K562 (cell line): ENCODE measurements around the gene PRKCQ. TPM values are rescaled to one million over a fixed set of nuclear protein-coding genes. Genes with fewer than 3 reads are reported as not detected.
A peak's percentile ranks its signal among the peaks of the same experiment; 100 is the strongest.

ENCODE experiments used
- ASH1L ChIP-seq: fragments of 450-650 bp; IDR thresholded peaks from 2 replicates; pipeline ENCODE4 v1.6.1; 2018; ENCODE audit warnings: borderline replicate concordance, mild to moderate bottlenecking, low read depth; ENCODE audit not compliant: partially characterized antibody
- CREM ChIP-seq: IDR thresholded peaks from 2 replicates; pipeline ENCODE4 v1.6.1; 2014; ENCODE audit warnings: antibody characterized with exemption, low read depth
- FOXK2 ChIP-seq, 2 experiments: fragments of 450-650 bp; IDR thresholded peaks in 1 of 2; conservative IDR thresholded peaks in 1 of 2; 2 replicates each; pipeline ENCODE4 v1.6.1; 2016; ENCODE audit warnings: low read depth in 2 of 2, mild to moderate bottlenecking in 1 of 2
- GABPB2 ChIP-seq: fragments of 250-450 bp; sonication (Bioruptor Pico); conservative IDR thresholded peaks from 2 replicates; pipeline ENCODE4 v1.5.1; 2021; ENCODE audit warnings: mild to moderate bottlenecking
- HMGN3 ChIP-seq: IDR thresholded peaks from 2 replicates; pipeline ENCODE4 v1.6.1; 2011; ENCODE audit warnings: borderline replicate concordance, low read depth, mild to moderate bottlenecking, mixed read lengths, low read length; ENCODE audit not compliant: insufficient read length; ENCODE audit errors: extremely low read depth
- KHSRP ChIP-seq: fragments of 450-650 bp; IDR thresholded peaks from 2 replicates; pipeline ENCODE4 v1.6.1; 2017
- PRMT5 ChIP-seq: sonication (generic); formaldehyde crosslinking; IDR thresholded peaks from 2 replicates; pipeline ENCODE4 v1.5.0; 2020; ENCODE audit warnings: missing genetic modification reagents
- SAP30 ChIP-seq: fragments of 200-600 bp; sonication (generic); IDR thresholded peaks from 2 replicates; pipeline ENCODE4 v1.6.1; 2012; ENCODE audit warnings: borderline replicate concordance, low read depth, mild to moderate bottlenecking, moderate library complexity, low read length, control low read depth, inconsistent platforms; ENCODE audit not compliant: insufficient read depth, poor library complexity, severe bottlenecking
- SMAD3 ChIP-seq: fragments of 450-650 bp; formaldehyde crosslinking; conservative IDR thresholded peaks from 2 replicates; pipeline ENCODE4 v1.4.0; 2020; ENCODE audit warnings: mild to moderate bottlenecking
- SOX6 ChIP-seq: fragments of 450-650 bp; IDR thresholded peaks from 2 replicates; pipeline ENCODE4 v1.6.1; 2014; ENCODE audit warnings: mild to moderate bottlenecking
- SP1 ChIP-seq: sonication (generic); formaldehyde crosslinking; IDR thresholded peaks from 2 replicates; pipeline ENCODE4 v1.8.1; 2022; ENCODE audit warnings: mild to moderate bottlenecking, missing genetic modification reagents
- SRSF7 ChIP-seq: fragments of 200-400 bp; formaldehyde crosslinking; optimal IDR thresholded peaks from 2 replicates; pipeline ENCODE3; 2017; ENCODE audit warnings: mild to moderate bottlenecking, low read depth, low read length
- ZBED1 ChIP-seq: IDR thresholded peaks from 2 replicates; pipeline ENCODE4 v1.6.1; 2014
- ZBTB2 ChIP-seq: fragments of 450-650 bp; IDR thresholded peaks from 2 replicates; pipeline ENCODE4 v1.6.1; 2016; ENCODE audit warnings: antibody characterized with exemption
- ZNF224 ChIP-seq: sonication (generic); formaldehyde crosslinking; IDR thresholded peaks from 2 replicates; pipeline ENCODE4 v1.8.0; 2022; ENCODE audit warnings: mild to moderate bottlenecking, missing genetic modification reagents
- ZNF561 ChIP-seq: fragments of 450-650 bp; formaldehyde crosslinking; conservative IDR thresholded peaks from 2 replicates; pipeline ENCODE4 v1.4.0; 2020; ENCODE audit warnings: mild to moderate bottlenecking, moderate library complexity
- ZNF696 ChIP-seq: fragments of 250-450 bp; sonication (Bioruptor Pico); conservative IDR thresholded peaks from 2 replicates; pipeline ENCODE4 v1.4.0; 2020; ENCODE audit warnings: mild to moderate bottlenecking, moderate library complexity
- ZNF77 ChIP-seq: fragments of 250-450 bp; sonication (Bioruptor Pico); IDR thresholded peaks from 2 replicates; pipeline ENCODE4 v1.5.0; 2020
- polyA plus RNA-seq, 8 experiments: library from polyadenylated mRNA; depleted of rRNA in 4 of 8; stranded (reverse) in 5 of 8; unstranded in 3 of 8; fragments of >200 nt; fragmentation: Nextera tagmentation in 2 of 8; fragmentation: Illumina TruSeq in 1 of 8; extraction: Ambion mirVana in 2 of 8; extraction: Trizol in 1 of 8; gene quantifications; 2 replicates each; pipeline versions ENCODE4 v1.2.1 to v1.2.3, GENCODE V29; 2011 to 2014; ENCODE audit warnings: inconsistent platforms in 1 of 8, missing spikeins in 1 of 8
- total RNA-seq, 7 experiments: library from RNA; depleted of rRNA in 6 of 7; stranded (reverse); fragments of >200 nt in 6 of 7; fragmentation: Illumina TruSeq in 2 of 7; extraction: Trizol in 2 of 7; gene quantifications; 2 replicates each; pipeline versions ENCODE4 v1.2.1 to v1.2.3, GENCODE V29; 2011 to 2021; ENCODE audit warnings: low replicate concordance in 1 of 7
- TF ChIP-seq, protein P1 (sequence below): fragments of 250-450 bp; sonication (Bioruptor Pico); IDR thresholded peaks from 2 replicates; pipeline ENCODE4 v1.4.0; 2020; ENCODE audit warnings: mild to moderate bottlenecking, moderate library complexity
- TF ChIP-seq, protein P2 (sequence below): sonication (generic); formaldehyde crosslinking; IDR thresholded peaks from 2 replicates; pipeline ENCODE4 v1.8.0; 2023; ENCODE audit warnings: missing genetic modification reagents, mild to moderate bottlenecking, borderline replicate concordance

The PRKCQ gene
- total and polyA plus RNA-seq, 9 of the 15 experiments (the other 6 are each of a cell fraction or from before 2014, with no cell fraction given) = 4.4 to 23.3 (median 14.6) TPM

DNA sequence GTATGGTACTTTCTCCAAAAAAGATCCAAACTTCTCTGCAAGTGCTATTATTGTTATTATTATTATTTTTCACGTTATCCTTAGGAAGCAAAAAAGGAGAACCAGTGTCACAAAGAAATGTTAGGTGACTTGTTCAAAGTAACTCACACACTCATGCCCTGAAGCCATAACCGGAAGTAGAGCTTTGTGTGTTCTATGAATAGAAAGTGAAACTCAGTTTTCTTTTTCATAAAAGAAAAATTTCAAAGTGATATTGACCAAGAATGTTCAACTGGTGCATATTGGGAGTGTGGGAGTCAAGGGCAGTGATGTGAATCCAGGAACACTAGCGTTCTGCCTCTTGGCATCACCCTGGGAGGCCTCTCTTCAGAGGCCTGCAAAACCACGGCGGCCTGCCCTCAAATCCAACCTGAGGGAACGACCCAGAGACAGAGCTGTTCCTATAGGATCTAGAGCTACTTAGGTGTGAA is 106.1 kb downstream of the PRKCQ start (continued):
- TF ChIP-seq ASH1L = no peak
- no peak for TF ChIP-seq GABPB2
- 0 out of 2 replicates have a peak, but pooled peaks have one; percentile 53 for TF ChIP-seq ZNF561 (CRISPR knock-in tag)
- TF ChIP-seq SAP30 = no peak
- TF ChIP-seq SMAD3 = peak; percentile 51; the same call in 1 of the 2 replicates
- TF ChIP-seq, protein P1, sequence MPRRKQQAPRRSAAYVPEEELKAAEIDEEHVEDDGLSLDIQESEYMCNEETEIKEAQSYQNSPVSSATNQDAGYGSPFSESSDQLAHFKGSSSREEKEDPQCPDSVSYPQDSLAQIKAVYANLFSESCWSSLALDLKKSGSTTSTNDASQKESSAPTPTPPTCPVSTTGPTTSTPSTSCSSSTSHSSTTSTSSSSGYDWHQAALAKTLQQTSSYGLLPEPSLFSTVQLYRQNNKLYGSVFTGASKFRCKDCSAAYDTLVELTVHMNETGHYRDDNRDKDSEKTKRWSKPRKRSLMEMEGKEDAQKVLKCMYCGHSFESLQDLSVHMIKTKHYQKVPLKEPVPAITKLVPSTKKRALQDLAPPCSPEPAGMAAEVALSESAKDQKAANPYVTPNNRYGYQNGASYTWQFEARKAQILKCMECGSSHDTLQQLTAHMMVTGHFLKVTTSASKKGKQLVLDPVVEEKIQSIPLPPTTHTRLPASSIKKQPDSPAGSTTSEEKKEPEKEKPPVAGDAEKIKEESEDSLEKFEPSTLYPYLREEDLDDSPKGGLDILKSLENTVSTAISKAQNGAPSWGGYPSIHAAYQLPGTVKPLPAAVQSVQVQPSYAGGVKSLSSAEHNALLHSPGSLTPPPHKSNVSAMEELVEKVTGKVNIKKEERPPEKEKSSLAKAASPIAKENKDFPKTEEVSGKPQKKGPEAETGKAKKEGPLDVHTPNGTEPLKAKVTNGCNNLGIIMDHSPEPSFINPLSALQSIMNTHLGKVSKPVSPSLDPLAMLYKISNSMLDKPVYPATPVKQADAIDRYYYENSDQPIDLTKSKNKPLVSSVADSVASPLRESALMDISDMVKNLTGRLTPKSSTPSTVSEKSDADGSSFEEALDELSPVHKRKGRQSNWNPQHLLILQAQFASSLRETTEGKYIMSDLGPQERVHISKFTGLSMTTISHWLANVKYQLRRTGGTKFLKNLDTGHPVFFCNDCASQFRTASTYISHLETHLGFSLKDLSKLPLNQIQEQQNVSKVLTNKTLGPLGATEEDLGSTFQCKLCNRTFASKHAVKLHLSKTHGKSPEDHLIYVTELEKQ = 0 out of 2 replicates have a peak, but pooled peaks have one; percentile 28
- TF ChIP-seq, protein P2, sequence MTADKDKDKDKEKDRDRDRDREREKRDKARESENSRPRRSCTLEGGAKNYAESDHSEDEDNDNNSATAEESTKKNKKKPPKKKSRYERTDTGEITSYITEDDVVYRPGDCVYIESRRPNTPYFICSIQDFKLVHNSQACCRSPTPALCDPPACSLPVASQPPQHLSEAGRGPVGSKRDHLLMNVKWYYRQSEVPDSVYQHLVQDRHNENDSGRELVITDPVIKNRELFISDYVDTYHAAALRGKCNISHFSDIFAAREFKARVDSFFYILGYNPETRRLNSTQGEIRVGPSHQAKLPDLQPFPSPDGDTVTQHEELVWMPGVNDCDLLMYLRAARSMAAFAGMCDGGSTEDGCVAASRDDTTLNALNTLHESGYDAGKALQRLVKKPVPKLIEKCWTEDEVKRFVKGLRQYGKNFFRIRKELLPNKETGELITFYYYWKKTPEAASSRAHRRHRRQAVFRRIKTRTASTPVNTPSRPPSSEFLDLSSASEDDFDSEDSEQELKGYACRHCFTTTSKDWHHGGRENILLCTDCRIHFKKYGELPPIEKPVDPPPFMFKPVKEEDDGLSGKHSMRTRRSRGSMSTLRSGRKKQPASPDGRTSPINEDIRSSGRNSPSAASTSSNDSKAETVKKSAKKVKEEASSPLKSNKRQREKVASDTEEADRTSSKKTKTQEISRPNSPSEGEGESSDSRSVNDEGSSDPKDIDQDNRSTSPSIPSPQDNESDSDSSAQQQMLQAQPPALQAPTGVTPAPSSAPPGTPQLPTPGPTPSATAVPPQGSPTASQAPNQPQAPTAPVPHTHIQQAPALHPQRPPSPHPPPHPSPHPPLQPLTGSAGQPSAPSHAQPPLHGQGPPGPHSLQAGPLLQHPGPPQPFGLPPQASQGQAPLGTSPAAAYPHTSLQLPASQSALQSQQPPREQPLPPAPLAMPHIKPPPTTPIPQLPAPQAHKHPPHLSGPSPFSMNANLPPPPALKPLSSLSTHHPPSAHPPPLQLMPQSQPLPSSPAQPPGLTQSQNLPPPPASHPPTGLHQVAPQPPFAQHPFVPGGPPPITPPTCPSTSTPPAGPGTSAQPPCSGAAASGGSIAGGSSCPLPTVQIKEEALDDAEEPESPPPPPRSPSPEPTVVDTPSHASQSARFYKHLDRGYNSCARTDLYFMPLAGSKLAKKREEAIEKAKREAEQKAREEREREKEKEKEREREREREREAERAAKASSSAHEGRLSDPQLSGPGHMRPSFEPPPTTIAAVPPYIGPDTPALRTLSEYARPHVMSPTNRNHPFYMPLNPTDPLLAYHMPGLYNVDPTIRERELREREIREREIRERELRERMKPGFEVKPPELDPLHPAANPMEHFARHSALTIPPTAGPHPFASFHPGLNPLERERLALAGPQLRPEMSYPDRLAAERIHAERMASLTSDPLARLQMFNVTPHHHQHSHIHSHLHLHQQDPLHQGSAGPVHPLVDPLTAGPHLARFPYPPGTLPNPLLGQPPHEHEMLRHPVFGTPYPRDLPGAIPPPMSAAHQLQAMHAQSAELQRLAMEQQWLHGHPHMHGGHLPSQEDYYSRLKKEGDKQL (CRISPR knock-in tag) = no peak
- TF ChIP-seq PRMT5 = no peak
- no peak for TF ChIP-seq ZNF696 (CRISPR knock-in tag)
- no peak for TF ChIP-seq ZBTB2
- TF ChIP-seq SOX6 = no peak
- TF ChIP-seq KHSRP = no peak
- TF ChIP-seq ZNF224 = no peak
- no peak for TF ChIP-seq SP1 (CRISPR knock-in tag)
- TF ChIP-seq HMGN3 = no peak
- TF ChIP-seq CREM = no peak
- no peak for TF ChIP-seq SRSF7
- no peak for TF ChIP-seq ZBED1
- TF ChIP-seq FOXK2 (conservative IDR thresholded peaks at IDR 0.05 in 1 of 2, IDR thresholded peaks at IDR 0.05 in 1 of 2; ENCODE audit: low read depth in 2 of 2) = no peak
- TF ChIP-seq ZNF77 (CRISPR knock-in tag) = no peak
